Renal pelvis (tissue), 4 donors: ENCODE results near the gene CDS1. TPM values are rescaled to one million over a fixed set of nuclear protein-coding genes. Genes with fewer than 3 reads are reported as not detected.

ENCODE experiments used
- DNase-seq: peaks from one replicate; pipeline ENCODE4 v3.0.0-alpha.2; 2013
- polyA plus RNA-seq, 3 donors: library from polyadenylated mRNA; unstranded; fragments of 120-200 nt; gene quantifications; one replicate each; pipeline ENCODE4 v1.2.1, GENCODE V29; 2013; ENCODE audit not compliant: insufficient read length in 3 of 3

CDS1 gene
- polyA plus RNA-seq, 3 donors: 22.3 to 30.0 (median 24.3) TPM

GRCh38 chr4:84697615-84698201 lies 114.8 kb downstream of the CDS1 start:
- DNase-seq: no peak

GRCh38 chr4:84699001-84699671 lies 116.2 kb downstream of the CDS1 start:
- DNase-seq: no peak

Other genes starting within 250 kb of the CDS1 start
- under 1 TPM in 2 of 3 donors, not detected in 1; 0.06 to 0.09 TPM for gene NKX6-1, start 83.8 kb upstream of the CDS1 start, polyA plus RNA-seq